Neuronal stem cell (in vitro differentiated cells): ENCODE data around the gene SHISA6.

ENCODE experiments used
- DNase-seq: peaks from one replicate; pipeline ENCODE4 v3.0.0-alpha.2; 2013; ENCODE audit warnings: low spot score
- H2AFZ ChIP-seq: one replicate; pipeline ENCODE4 v1.6.1; 2013; ENCODE audit warnings: mild to moderate bottlenecking, low read length, inconsistent platforms
- H2AK5ac ChIP-seq: 2 replicates; pipeline ENCODE4 v1.6.1; 2013; ENCODE audit warnings: low read depth, mild to moderate bottlenecking, inconsistent platforms, low read length, moderate library complexity, mixed read lengths
- H2BK120ac ChIP-seq: 2 replicates; pipeline ENCODE4 v1.6.1; 2013; ENCODE audit warnings: low read depth, mild to moderate bottlenecking, inconsistent platforms, low read length, moderate library complexity, mixed read lengths
- H2BK12ac ChIP-seq: one replicate; pipeline ENCODE4 v1.6.1; 2013; ENCODE audit warnings: low read length, inconsistent platforms
- H2BK15ac ChIP-seq: 2 replicates; pipeline ENCODE4 v1.6.1; 2013; ENCODE audit warnings: mild to moderate bottlenecking, low read length, inconsistent platforms, mixed read lengths
- H2BK5ac ChIP-seq: one replicate; pipeline ENCODE4 v1.6.1; 2013; ENCODE audit warnings: inconsistent platforms, mild to moderate bottlenecking, low read length, moderate library complexity
- H3K14ac ChIP-seq: one replicate; pipeline ENCODE4 v1.6.1; 2013; ENCODE audit warnings: low read length, inconsistent platforms
- H3K18ac ChIP-seq: 2 replicates; pipeline ENCODE4 v1.6.1; 2013; ENCODE audit warnings: low read length, inconsistent platforms
- H3K23ac ChIP-seq: 2 replicates; pipeline ENCODE4 v1.6.1; 2013; ENCODE audit warnings: low read depth, mild to moderate bottlenecking, mixed read lengths, low read length, inconsistent platforms; ENCODE audit not compliant: poor library complexity
- H3K27ac ChIP-seq: replicated peaks from 3 replicates; pipeline ENCODE4 v1.5.1; 2013; ENCODE audit warnings: low read length, inconsistent platforms
- H3K27me3 ChIP-seq, 3 experiments: 2 replicates each; pipeline ENCODE4 v1.6.1; 2013; ENCODE audit warnings: low read length in 3 of 3, mild to moderate bottlenecking in 2 of 3, inconsistent platforms in 1 of 3, low read depth in 1 of 3, mixed read lengths in 1 of 3, moderate library complexity in 1 of 3; ENCODE audit not compliant: control insufficient read depth in 3 of 3, insufficient read depth in 3 of 3
- H3K36me3 ChIP-seq, 2 donors: replicated peaks in 1 of 2; 2 replicates each; pipeline ENCODE4 v1.6.1; 2013; ENCODE audit warnings: low read length in 2 of 2; ENCODE audit not compliant: control insufficient read depth in 2 of 2, insufficient read depth in 2 of 2
- H3K4ac ChIP-seq: 2 replicates; pipeline ENCODE4 v1.6.1; 2013; ENCODE audit warnings: inconsistent platforms, mild to moderate bottlenecking, low read length, moderate library complexity
- H3K4me1 ChIP-seq, 2 donors: 1 replicate in 1 of 2; 2 replicates in 1 of 2; pipeline ENCODE4 v1.6.1; 2013; ENCODE audit warnings: low read length in 2 of 2, low read depth in 1 of 2; ENCODE audit not compliant: control insufficient read depth in 2 of 2, insufficient read depth in 1 of 2
- H3K4me2 ChIP-seq: one replicate; pipeline ENCODE4 v1.6.1; 2013; ENCODE audit warnings: mild to moderate bottlenecking, low read length, inconsistent platforms; ENCODE audit not compliant: insufficient read depth, poor library complexity, severe bottlenecking
- H3K4me3 ChIP-seq, 2 donors: 2 replicates each; pipeline ENCODE4 v1.5.1; 2013; ENCODE audit warnings: low read length in 2 of 2, mild to moderate bottlenecking in 2 of 2, inconsistent platforms in 1 of 2, moderate library complexity in 1 of 2
- H3K79me1 ChIP-seq: one replicate; pipeline ENCODE4 v1.6.1; 2013; ENCODE audit warnings: low read depth, mild to moderate bottlenecking, inconsistent platforms, low read length, moderate library complexity
- H3K9ac ChIP-seq: one replicate; pipeline ENCODE4 v1.6.1; 2013; ENCODE audit warnings: mild to moderate bottlenecking, low read depth, low read length, inconsistent platforms; ENCODE audit not compliant: poor library complexity
- H3K9me3 ChIP-seq, 2 donors: replicated peaks in 1 of 2; 2 replicates each; pipeline versions ENCODE3 to v1.6.1; 2013; ENCODE audit warnings: low read length in 2 of 2, mild to moderate bottlenecking in 2 of 2, inconsistent platforms in 1 of 2, low read depth in 1 of 2, mixed read lengths in 1 of 2, moderate library complexity in 1 of 2; ENCODE audit not compliant: control insufficient read depth in 2 of 2, insufficient read depth in 1 of 2
- H4K8ac ChIP-seq: one replicate; pipeline ENCODE4 v1.6.1; 2013; ENCODE audit warnings: low read depth, mild to moderate bottlenecking, inconsistent platforms, low read length, moderate library complexity
- H4K91ac ChIP-seq: one replicate; pipeline ENCODE4 v1.6.1; 2013; ENCODE audit warnings: low read length, low read depth, mild to moderate bottlenecking, inconsistent platforms; ENCODE audit not compliant: poor library complexity
- WGBS, 2 donors: extraction: QIAGEN DNeasy Blood & Tissue Kit; methylation state at CpG; one replicate each; pipeline ENCODE4 v1.1.7; 2013; ENCODE audit warnings: missing lambda C conversion rate in 2 of 2, mixed read lengths in 1 of 2; ENCODE audit not compliant: insufficient read length in 2 of 2, insufficient replicate concordance in 1 of 2; ENCODE audit errors: extremely low coverage in 2 of 2; 5-methylcytosine and 5-hydroxymethylcytosine counted together

Gene SHISA6

GRCh38 chr17:11292491-11292890 is 51.5 kb downstream of the SHISA6 start:
- H3K23ac ChIP-seq: no peak overlapping the region
- H2BK12ac ChIP-seq: no peak overlapping the region
- H2BK15ac ChIP-seq: no peak overlapping the region
- H3K14ac ChIP-seq: no peak overlapping the region
- WGBS, 2 donors: no CpG with 5 or more reads among the region's 8 CpGs
- H3K4me1 ChIP-seq: no peaks in the 10 kb centered on the region
- H2AFZ ChIP-seq: no peak overlapping the region
- DNase-seq: no peak
- no peak overlapping the region for H3K4ac ChIP-seq
- H3K4me3 ChIP-seq: no peak overlapping the region
- H2BK5ac ChIP-seq: no peak overlapping the region
- no peak overlapping the region for H3K9ac ChIP-seq
- H3K27me3 ChIP-seq: no peaks in the 10 kb centered on the region
- no peaks in the 10 kb centered on the region for H3K9me3 ChIP-seq
- no peaks in the 10 kb centered on the region for H3K36me3 ChIP-seq
- H2AK5ac ChIP-seq: no peak overlapping the region
- no peak overlapping the region for H3K18ac ChIP-seq
- no peak overlapping the region for H4K8ac ChIP-seq
- no peak overlapping the region for H3K4me2 ChIP-seq
- H3K27ac ChIP-seq: no peak overlapping the region
- H2BK120ac ChIP-seq: no peak overlapping the region
- H4K91ac ChIP-seq: no peak overlapping the region
- no peaks in the 10 kb centered on the region for H3K79me1 ChIP-seq

GRCh38 chr17:11293480-11293879 is 52.5 kb downstream of the SHISA6 start:
- H3K4me3 ChIP-seq: no peak overlapping the region
- H3K27ac ChIP-seq: no peak overlapping the region
- no peak overlapping the region for H4K91ac ChIP-seq
- no peak overlapping the region for H3K23ac ChIP-seq
- no peak overlapping the region for H2AK5ac ChIP-seq
- H3K27me3 ChIP-seq: no peaks in the 10 kb centered on the region
- H4K8ac ChIP-seq: no peak overlapping the region
- H3K9ac ChIP-seq: no peak overlapping the region
- H2BK15ac ChIP-seq: no peak overlapping the region
- no peak overlapping the region for H2BK120ac ChIP-seq
- peak overlapping the region; percentile 1 for H3K14ac ChIP-seq
- no peaks in the 10 kb centered on the region for H3K79me1 ChIP-seq
- no peak overlapping the region for H2AFZ ChIP-seq
- H3K18ac ChIP-seq: no peak overlapping the region
- WGBS, 2 donors: no CpG with 5 or more reads among the region's 8 CpGs
- no peaks in the 10 kb centered on the region for H3K4me1 ChIP-seq
- no peak overlapping the region for H2BK5ac ChIP-seq
- H3K36me3 ChIP-seq: no peaks in the 10 kb centered on the region
- H3K4me2 ChIP-seq: no peak overlapping the region
- no peak overlapping the region for H3K4ac ChIP-seq
- H3K9me3 ChIP-seq: no peaks in the 10 kb centered on the region
- H2BK12ac ChIP-seq: no peak overlapping the region
- no peak for DNase-seq

DNA sequence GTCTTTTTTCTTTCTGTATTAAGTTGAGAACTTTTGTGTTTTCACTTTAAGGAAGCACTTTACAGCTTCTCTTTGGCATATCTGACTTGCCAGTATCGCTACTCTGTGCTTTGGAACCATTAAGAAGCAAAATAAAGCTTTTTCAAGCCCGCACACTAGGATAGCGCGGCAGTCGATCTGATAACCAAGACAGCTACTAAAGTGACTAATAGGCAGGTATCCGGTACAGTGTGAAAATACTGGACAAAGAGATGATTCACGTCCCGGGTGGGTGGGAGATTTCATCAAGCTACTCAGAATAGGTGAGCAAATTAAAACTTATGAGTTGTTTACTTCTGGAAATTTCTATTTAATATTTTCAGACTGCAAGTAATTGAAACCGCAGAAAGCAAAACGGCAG is 53.8 kb downstream of the SHISA6 start:
- Histone ChIP-seq H3K4ac (no peak overlapping the region), H3K36me3 (no peaks in the 10 kb centered on the region), H2BK5ac (no peak overlapping the region), H3K18ac (no peak overlapping the region), H2BK12ac (no peak overlapping the region), H3K79me1 (no peaks in the 10 kb centered on the region), H3K9me3 (no peaks in the 10 kb centered on the region), H2AK5ac (no peak overlapping the region), H3K27me3 (no peaks in the 10 kb centered on the region), H2BK15ac (no peak overlapping the region), H3K23ac (no peak overlapping the region), H3K4me2 (no peak overlapping the region), H3K4me3 (no peak overlapping the region), H3K9ac (no peak overlapping the region), H2BK120ac (no peak overlapping the region), H2AFZ (no peak overlapping the region), H3K14ac (no peak overlapping the region), H3K4me1 (no peaks in the 10 kb centered on the region), H4K8ac (no peak overlapping the region), H4K91ac (no peak overlapping the region), H3K27ac (no peak overlapping the region)
- no peak for DNase-seq
- WGBS, 2 donors: no CpG with 5 or more reads among the region's 10 CpGs

GRCh38 chr17:11296994-11297393 is 56.0 kb downstream of the SHISA6 start:
- Histone ChIP-seq H4K91ac (no peak overlapping the region), H2AFZ (no peak overlapping the region), H2BK120ac (no peak overlapping the region), H3K9me3 (no peaks in the 10 kb centered on the region), H3K27me3 (no peaks in the 10 kb centered on the region), H3K4me1 (no peaks in the 10 kb centered on the region), H3K4me3 (no peak overlapping the region), H3K4me2 (no peak overlapping the region), H2AK5ac (no peak overlapping the region), H2BK15ac (no peak overlapping the region), H2BK5ac (no peak overlapping the region), H3K4ac (no peak overlapping the region), H3K36me3 (no peaks in the 10 kb centered on the region), H3K9ac (no peak overlapping the region), H3K18ac (no peak overlapping the region), H3K27ac (no peak overlapping the region), H3K79me1 (no peaks in the 10 kb centered on the region), H3K14ac (no peak overlapping the region), H3K23ac (no peak overlapping the region), H2BK12ac (no peak overlapping the region), H4K8ac (no peak overlapping the region)
- WGBS, 2 donors: no CpG with 5 or more reads among the region's 4 CpGs
- DNase-seq: peak; percentile 11
